Astrocyte of the spinal cord (primary cell): Measurements from ENCODE around the gene SAGE1.
"Not testable (repeated sequence)": the region's sequence is repeated elsewhere in the genome, so short reads cannot be mapped to it uniquely, and the experiment has no call there.

Source experiments
- DNase-seq: peaks from one replicate; pipeline ENCODE4 v3.0.0; 2011; ENCODE audit warnings: low read depth, low spot score
- H3K4me3 ChIP-seq: 2 replicates; pipeline ENCODE4 v1.5.1; 2011; ENCODE audit warnings: low read depth, mild to moderate bottlenecking, low read length, moderate library complexity
- CTCF ChIP-seq: IDR thresholded peaks from 2 replicates; pipeline ENCODE4 v1.5.1; 2012; ENCODE audit warnings: low read depth, mild to moderate bottlenecking, low read length, inconsistent platforms
- in situ Hi-C: cut with HindIII; loops from 2 replicates; pipeline ENCODE4 v1.10.0; 2017; ENCODE audit warnings: low sequenced_read_pairs

SAGE1 gene

GRCh38 chrX:135893294-135893817 is at the start of gene SAGE1, which contains the start of gene CT45A10:
SAGE1 (plus strand) TSS chrX:135893716; CDS start chrX:135896243, 2,527 bp downstream.
CT45A10 (minus strand) TSS chrX:135893444; CDS start chrX:135885344, 8,100 bp downstream.
- no peak within 1 kb of the TSS for H3K4me3 ChIP-seq
- TF ChIP-seq CTCF = no peak
- DNase-seq = no peak
- in situ Hi-C loops = no loop called here

- H3K4me3 ChIP-seq, DNase-seq, in situ Hi-C loops: not testable (repeated sequence)
Observed at GRCh38 chrX:135854438-135854837, 39.1 kb upstream of the SAGE1 start, which contains the start of gene CT45A8. CT45A8 (minus strand) TSS chrX:135854538; CDS start chrX:135850783, 3,755 bp downstream.

- H3K4me3 ChIP-seq, in situ Hi-C loops, DNase-seq: not testable (repeated sequence)
Observed at GRCh38 chrX:135871712-135872111, 21.8 kb upstream of the SAGE1 start, which contains the start of gene CT45A9. CT45A9 (minus strand) TSS chrX:135871812; CDS start chrX:135868061, 3,751 bp downstream.

GRCh38 chrX:135882741-135883140 is 10.8 kb upstream of the SAGE1 start:
- H3K4me3 ChIP-seq, DNase-seq, in situ Hi-C loops: not testable (repeated sequence)

- in situ Hi-C loops, DNase-seq, H3K4me3 ChIP-seq: not testable (repeated sequence)
Observed at GRCh38 chrX:135888230-135888629, 5.3 kb upstream of the SAGE1 start.

GRCh38 chrX:135888976-135889375 is 4.5 kb upstream of the SAGE1 start:
- in situ Hi-C loops, H3K4me3 ChIP-seq: not testable (repeated sequence)

GRCh38 chrX:135890087-135890585 is 3.4 kb upstream of the SAGE1 start:
- TF ChIP-seq CTCF = no peak
- no peak overlapping the region for H3K4me3 ChIP-seq
- in situ Hi-C loops = no loop called here
- no peak for DNase-seq

More at GRCh38 chrX:135888976-135889375, 4.5 kb upstream of the SAGE1 start:
- DNase-seq = not testable (repeated sequence)

- in situ Hi-C loops = no loop called here
- H3K4me3 ChIP-seq = no peak overlapping the region
- no peak for DNase-seq
- no peak for TF ChIP-seq CTCF
Observed at GRCh38 chrX:135892781-135893180, 735 bp upstream of the SAGE1 start.

GRCh38 chrX:135910251-135910650 is 16.7 kb downstream of the SAGE1 start:
- in situ Hi-C loops = no loop called here
- TF ChIP-seq CTCF = no peak
- DNase-seq = no peak
- no peak overlapping the region for H3K4me3 ChIP-seq
